ENCODE data around the gene PALMD. TPM values are rescaled to one million over a fixed set of nuclear protein-coding genes. Genes with fewer than 3 reads are reported as not detected.

Gene PALMD
- polyA plus RNA-seq, 3 donors: not detected

DNA sequence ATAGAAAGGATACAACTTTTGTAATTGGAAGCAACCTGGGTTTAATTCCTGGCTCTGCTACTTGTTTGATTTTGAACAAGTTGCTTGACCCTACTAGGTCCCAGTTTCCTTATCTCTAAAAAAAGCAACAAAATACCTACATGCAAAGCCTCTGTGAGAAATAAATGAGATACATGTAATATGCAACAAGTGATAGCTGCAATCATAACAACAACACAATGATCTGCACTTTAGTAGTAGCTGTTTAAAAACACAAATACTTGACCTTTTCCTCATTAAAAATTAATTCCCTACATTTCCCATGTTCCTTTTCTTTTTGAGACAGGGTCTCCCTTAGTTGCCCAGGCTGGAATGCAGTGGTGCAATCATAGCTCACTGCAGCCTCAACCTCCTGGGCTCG lies 80.5 kb downstream of the PALMD start:
- Mint-ChIP-seq H3K4me1 (peaks cover 13% of the 10 kb centered on the region), H3K4me3 (no peak overlapping the region), H3K9me3 (peaks cover 0 to 3% (median 0%) of the 10 kb centered on the region in 7 donors), H3K36me3 (peaks cover 27% of the 10 kb centered on the region in 2 donors), H3K27me3 (ENCODE audit: low read depth in 3 of 3) (peaks cover 0 to 1% (median 0%) of the 10 kb centered on the region in 3 donors), H3K27ac (no peak overlapping the region)
- intact Hi-C loops (cut with micrococcal nuclease): no loop called here
- WGBS (ENCODE audit: insufficient coverage): no CpG with 5 or more reads among the region's 1 CpG
- Histone ChIP-seq H3K4me2 (replicated peaks; ENCODE audit: extremely low read depth, low read length, poor library complexity, severe bottlenecking) (no peak overlapping the region), H3K79me2 (ENCODE audit: insufficient read depth, low read length) (no peaks in the 10 kb centered on the region), H3K27ac (ENCODE audit: low read depth in 1 of 2, low read length in 2 of 2) (no peak overlapping the region), H3K9me3 (replicated peaks in 1 of 2; ENCODE audit: control insufficient read depth in 1 of 2, insufficient read depth in 1 of 2, low read length in 2 of 2) (no peaks in the 10 kb centered on the region), H4K20me1 (ENCODE audit: insufficient read depth, low read length) (no peaks in the 10 kb centered on the region), H3K4me3 (replicated peaks in 1 of 3; ENCODE audit: low read depth in 2 of 3, low read length in 3 of 3) (no peak overlapping the region), H2AFZ (ENCODE audit: insufficient read depth, low read depth, low read length, poor library complexity, severe bottlenecking) (no peak overlapping the region), H3K4me1 (ENCODE audit: control insufficient read depth in 1 of 2, insufficient read depth in 2 of 2, low read length in 2 of 2) (peaks cover 3 to 6% of the 10 kb centered on the region in 2 donors), H3K36me3 (replicated peaks in 1 of 2; ENCODE audit: control insufficient read depth in 1 of 2, insufficient read depth in 2 of 2, low read length in 2 of 2) (peaks cover 6% of the 10 kb centered on the region in 2 donors), H3K9ac (ENCODE audit: insufficient read depth, low read length, poor library complexity, severe bottlenecking) (no peak overlapping the region), H3K27me3 (ENCODE audit: control insufficient read depth in 2 of 2, insufficient read depth in 2 of 2, low read length in 2 of 2) (no peaks in the 10 kb centered on the region)
- DNase-seq: no peak
- TF ChIP-seq, protein P1, sequence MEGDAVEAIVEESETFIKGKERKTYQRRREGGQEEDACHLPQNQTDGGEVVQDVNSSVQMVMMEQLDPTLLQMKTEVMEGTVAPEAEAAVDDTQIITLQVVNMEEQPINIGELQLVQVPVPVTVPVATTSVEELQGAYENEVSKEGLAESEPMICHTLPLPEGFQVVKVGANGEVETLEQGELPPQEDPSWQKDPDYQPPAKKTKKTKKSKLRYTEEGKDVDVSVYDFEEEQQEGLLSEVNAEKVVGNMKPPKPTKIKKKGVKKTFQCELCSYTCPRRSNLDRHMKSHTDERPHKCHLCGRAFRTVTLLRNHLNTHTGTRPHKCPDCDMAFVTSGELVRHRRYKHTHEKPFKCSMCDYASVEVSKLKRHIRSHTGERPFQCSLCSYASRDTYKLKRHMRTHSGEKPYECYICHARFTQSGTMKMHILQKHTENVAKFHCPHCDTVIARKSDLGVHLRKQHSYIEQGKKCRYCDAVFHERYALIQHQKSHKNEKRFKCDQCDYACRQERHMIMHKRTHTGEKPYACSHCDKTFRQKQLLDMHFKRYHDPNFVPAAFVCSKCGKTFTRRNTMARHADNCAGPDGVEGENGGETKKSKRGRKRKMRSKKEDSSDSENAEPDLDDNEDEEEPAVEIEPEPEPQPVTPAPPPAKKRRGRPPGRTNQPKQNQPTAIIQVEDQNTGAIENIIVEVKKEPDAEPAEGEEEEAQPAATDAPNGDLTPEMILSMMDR (IDR thresholded peaks at IDR 0.05): no peak

DNA sequence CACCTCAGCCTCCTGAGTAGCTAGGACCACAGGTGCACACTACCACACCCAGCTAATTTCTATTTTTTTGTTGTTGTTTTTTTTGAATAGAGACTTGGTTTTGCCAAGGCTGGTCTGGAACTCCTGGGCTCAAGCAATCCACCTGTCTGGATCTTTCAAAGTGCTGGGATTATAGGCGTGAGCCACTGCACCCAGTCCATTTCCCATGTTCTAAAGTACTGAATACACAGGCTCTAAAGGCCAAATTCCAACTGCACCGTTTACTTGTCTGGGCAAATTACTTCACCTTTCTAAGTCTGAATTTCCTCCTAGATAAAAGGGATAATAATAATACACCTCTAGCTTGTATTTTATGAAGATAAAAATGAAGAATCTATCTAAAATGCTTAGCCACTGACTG lies 80.9 kb downstream of the PALMD start:
- peaks cover 0 to 1% (median 0%) of the 10 kb centered on the region in 3 donors for H3K27me3 Mint-ChIP-seq (ENCODE audit: low read depth in 3 of 3)
- Histone ChIP-seq H3K4me1 (ENCODE audit: control insufficient read depth in 1 of 2, insufficient read depth in 2 of 2, low read length in 2 of 2) (peaks cover 3 to 6% of the 10 kb centered on the region in 2 donors), H3K4me3 (replicated peaks in 1 of 3; ENCODE audit: low read depth in 2 of 3, low read length in 3 of 3) (no peak overlapping the region), H3K27ac (ENCODE audit: low read depth in 1 of 2, low read length in 2 of 2) (no peak overlapping the region), H3K27me3 (ENCODE audit: control insufficient read depth in 2 of 2, insufficient read depth in 2 of 2, low read length in 2 of 2) (no peaks in the 10 kb centered on the region), H4K20me1 (ENCODE audit: insufficient read depth, low read length) (no peaks in the 10 kb centered on the region), H3K9me3 (replicated peaks in 1 of 2; ENCODE audit: control insufficient read depth in 1 of 2, insufficient read depth in 1 of 2, low read length in 2 of 2) (no peaks in the 10 kb centered on the region), H3K4me2 (replicated peaks; ENCODE audit: extremely low read depth, low read length, poor library complexity, severe bottlenecking) (no peak overlapping the region), H3K36me3 (replicated peaks in 1 of 2; ENCODE audit: control insufficient read depth in 1 of 2, insufficient read depth in 2 of 2, low read length in 2 of 2) (peaks cover 6% of the 10 kb centered on the region in 2 donors), H2AFZ (ENCODE audit: insufficient read depth, low read depth, low read length, poor library complexity, severe bottlenecking) (no peak overlapping the region), H3K9ac (ENCODE audit: insufficient read depth, low read length, poor library complexity, severe bottlenecking) (no peak overlapping the region), H3K79me2 (ENCODE audit: insufficient read depth, low read length) (no peaks in the 10 kb centered on the region)
- no peak for DNase-seq
- H3K4me3 Mint-ChIP-seq: no peak overlapping the region
- H3K27ac Mint-ChIP-seq: no peak overlapping the region
- peaks cover 0 to 3% (median 0%) of the 10 kb centered on the region in 7 donors for H3K9me3 Mint-ChIP-seq
- peaks cover 27% of the 10 kb centered on the region in 2 donors for H3K36me3 Mint-ChIP-seq
- WGBS (ENCODE audit: insufficient coverage): no CpG with 5 or more reads among the region's 2 CpGs
- H3K4me1 Mint-ChIP-seq: peaks cover 13% of the 10 kb centered on the region
- intact Hi-C loops (cut with micrococcal nuclease): no loop called here
- TF ChIP-seq, protein P1 (IDR thresholded peaks at IDR 0.05): no peak
